Measurements from ENCODE around the gene AKT1.
A peak's percentile ranks its signal among the peaks of the same experiment; 100 is the strongest.

AKT1 gene

DNA sequence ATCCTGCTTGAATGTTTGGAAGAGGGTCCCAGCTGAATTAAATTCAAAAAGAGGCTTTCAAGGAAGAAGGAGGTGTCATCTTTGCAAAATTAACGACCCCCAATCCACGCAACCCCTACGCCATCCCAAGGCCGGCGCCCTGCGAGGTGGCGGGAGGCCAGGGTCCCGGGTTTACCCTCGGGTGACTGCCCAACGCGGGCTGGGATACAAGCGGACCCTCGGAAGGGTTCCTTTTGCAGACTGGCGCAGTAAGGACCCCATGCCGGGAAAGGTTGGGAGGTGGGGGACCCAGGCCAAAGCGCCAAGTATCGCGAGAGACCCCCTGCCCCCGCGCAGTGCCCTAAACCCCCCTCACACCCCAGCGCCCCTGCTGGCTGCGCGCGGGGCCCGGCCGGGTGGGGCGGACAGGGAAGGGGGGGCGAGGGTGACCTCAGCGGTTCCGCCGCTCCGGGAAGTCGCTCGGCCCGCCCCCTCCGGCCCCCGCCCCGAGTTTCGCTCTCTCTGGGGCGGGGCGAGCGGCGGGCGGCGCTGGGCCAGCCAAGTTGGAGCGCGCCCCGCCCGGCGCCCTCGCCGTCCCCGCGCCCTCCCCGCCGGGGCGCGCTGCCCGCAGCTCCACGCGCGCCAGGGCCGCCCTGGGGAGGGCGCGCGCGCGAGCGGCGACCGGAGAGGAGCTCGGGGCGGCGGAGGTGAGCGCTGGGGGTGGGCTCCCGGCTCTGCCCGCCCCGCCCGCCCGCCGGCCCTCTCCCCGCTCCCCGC lies 4.6 kb upstream of the AKT1 start:
- no peak; the same call in 1 of the 2 replicates for TF ChIP-seq CTCF (conservative IDR thresholded peaks at IDR 0.05)
- no peak for TF ChIP-seq ZFX (IDR thresholded peaks at IDR 0.05)
- peak overlapping the region; percentile 98 for H3K27ac ChIP-seq

DNA sequence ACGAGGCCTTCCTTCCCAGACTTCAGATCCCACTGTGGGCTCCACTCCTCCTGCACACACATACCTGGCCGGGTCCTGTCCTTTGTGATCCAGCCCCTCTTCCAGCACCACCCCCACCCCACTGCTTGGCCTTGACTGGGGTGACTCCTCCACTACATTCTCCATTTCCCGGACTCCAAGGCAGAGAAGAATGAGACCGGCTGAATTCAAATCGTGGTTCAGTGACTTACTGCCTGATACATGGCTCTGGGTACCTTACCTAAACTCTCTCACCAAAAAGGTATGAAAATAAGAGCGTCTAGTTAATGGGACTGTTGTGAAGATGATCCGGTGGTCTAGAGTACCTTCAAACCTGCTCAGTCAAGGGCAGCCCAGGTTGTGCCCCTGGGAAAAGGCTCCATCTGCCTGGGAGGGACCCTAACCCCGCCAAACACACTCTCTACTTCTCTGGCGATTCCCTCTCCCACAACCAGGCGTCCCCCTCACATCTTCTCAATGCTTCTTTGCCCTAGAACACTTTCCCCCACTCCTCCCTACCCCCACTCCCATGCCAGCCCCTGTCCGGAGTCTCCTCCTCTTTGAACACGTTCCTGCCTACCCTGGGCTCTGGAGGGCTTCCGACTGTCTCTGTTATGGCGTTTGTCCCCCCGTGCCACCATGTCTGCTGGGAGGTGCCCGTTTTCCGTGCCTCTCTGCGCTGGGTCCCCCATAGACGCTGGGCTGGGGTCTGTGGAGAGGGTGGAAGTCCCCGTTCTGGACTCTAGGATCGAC lies 3.9 kb upstream of the AKT1 start:
- H3K27ac ChIP-seq = peak overlapping the region; percentile 98
- TF ChIP-seq ZFX (IDR thresholded peaks at IDR 0.05) (no peak), CTCF (conservative IDR thresholded peaks at IDR 0.05) (no peak)

DNA sequence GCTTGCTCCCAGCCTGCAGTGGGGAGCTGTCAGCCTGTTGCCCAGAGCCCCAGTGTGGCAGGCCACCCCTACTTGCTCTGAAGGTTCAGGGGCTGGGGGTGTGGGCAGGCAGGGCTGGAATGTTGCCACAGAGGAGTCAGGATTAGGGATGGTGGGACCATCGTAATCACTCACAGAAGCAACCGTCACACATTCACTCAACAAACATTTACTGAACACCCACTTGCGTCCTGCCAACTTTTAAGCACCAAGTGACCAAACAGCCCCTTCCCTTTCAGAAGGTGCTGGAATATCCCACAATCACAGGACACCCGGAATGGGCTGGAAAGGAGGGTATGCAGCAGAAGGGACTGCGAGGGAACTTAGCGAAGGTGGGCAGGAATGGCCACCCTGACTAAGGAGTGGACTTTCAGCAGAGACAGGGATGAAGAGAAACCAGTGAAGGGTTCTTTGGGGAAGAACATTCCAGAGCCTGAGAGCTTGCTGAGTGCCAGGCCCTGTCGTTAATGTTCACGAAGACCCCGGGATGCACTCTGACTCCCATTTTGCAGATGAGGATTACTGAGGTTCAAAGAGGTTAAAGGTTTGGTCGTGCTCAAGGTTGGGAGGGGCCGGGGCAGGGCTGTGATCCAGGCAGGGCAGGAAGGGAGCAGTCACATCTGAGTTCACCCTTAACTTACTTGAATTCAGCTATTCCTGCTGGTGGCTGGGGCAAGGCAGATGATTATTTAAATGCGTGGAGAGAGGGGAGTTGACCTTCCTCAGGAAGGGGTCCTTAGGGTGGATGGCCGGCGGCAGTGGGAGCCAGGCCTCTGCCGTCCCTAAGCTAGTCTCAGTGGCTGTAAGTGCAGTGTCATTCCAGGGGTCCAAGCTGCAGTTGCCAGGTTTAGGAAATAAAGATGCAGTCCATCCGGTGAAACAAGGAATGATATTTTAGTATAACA lies 3.0 kb upstream of the AKT1 start:
- peak overlapping the region; percentile 98; the same call in 1 of the 2 replicates for H3K27ac ChIP-seq
- TF ChIP-seq CTCF (conservative IDR thresholded peaks at IDR 0.05) (no peak), ZFX (IDR thresholded peaks at IDR 0.05) (no peak)

GRCh38 chr14:104797115-104798044 lies 1.8 kb upstream of the AKT1 start:
- TF ChIP-seq ZFX (IDR thresholded peaks at IDR 0.05) (no peak), CTCF (conservative IDR thresholded peaks at IDR 0.05) (no peak)
- peak overlapping the region; percentile 96 for H3K27ac ChIP-seq

- peak overlapping the region; percentile 96 for H3K27ac ChIP-seq
- TF ChIP-seq CTCF (conservative IDR thresholded peaks at IDR 0.05) (no peak), ZFX (IDR thresholded peaks at IDR 0.05) (no peak)
Observed at GRCh38 chr14:104796687-104797081, 1.1 kb upstream of the AKT1 start.
